Subcutaneous abdominal adipose tissue (tissue), 5 donors: ENCODE measurements around the gene ADAD2.
"Not testable (repeated sequence)": the region's sequence is repeated elsewhere in the genome, so short reads cannot be mapped to it uniquely, and the experiment has no call there.

Experiments used
- H3K27ac ChIP-seq: one replicate; pipeline ENCODE4 v1.7.0; 2013; ENCODE audit warnings: low read depth, mild to moderate bottlenecking, inconsistent platforms, low read length, moderate library complexity
- H3K27me3 ChIP-seq, 5 donors: one replicate each; pipeline ENCODE4 v1.7.0; 2013; ENCODE audit warnings: low read length in 5 of 5, inconsistent platforms in 1 of 5; ENCODE audit not compliant: control insufficient read depth in 5 of 5, insufficient read depth in 4 of 5
- H3K36me3 ChIP-seq, 5 donors: one replicate each; pipeline ENCODE4 v1.7.0; 2013; ENCODE audit warnings: low read length in 5 of 5; ENCODE audit not compliant: control insufficient read depth in 5 of 5, insufficient read depth in 5 of 5
- H3K4me1 ChIP-seq, 5 donors: one replicate each; pipeline ENCODE4 v1.7.0; 2013; ENCODE audit warnings: low read length in 5 of 5, mild to moderate bottlenecking in 3 of 5, moderate library complexity in 1 of 5; ENCODE audit not compliant: control insufficient read depth in 5 of 5, insufficient read depth in 5 of 5
- H3K4me3 ChIP-seq, 5 donors: one replicate each; pipeline ENCODE4 v1.7.0; 2013; ENCODE audit warnings: low read length in 5 of 5, low read depth in 1 of 5
- H3K9ac ChIP-seq, 5 donors: one replicate each; pipeline ENCODE4 v1.7.0; 2013; ENCODE audit warnings: low read length in 5 of 5, mild to moderate bottlenecking in 4 of 5, moderate library complexity in 3 of 5
- H3K9me3 ChIP-seq, 5 donors: one replicate each; pipeline ENCODE4 v1.7.0; 2013; ENCODE audit warnings: low read length in 5 of 5; ENCODE audit not compliant: control insufficient read depth in 5 of 5
- donor health status: healthy.
- donor health status: healthy.
- donor health status: healthy.
- donor health status: healthy.
- donor health status: healthy.

ADAD2 gene

GRCh38 chr16:84195201-84196093 lies 4.5 kb downstream of the ADAD2 start:
- Histone ChIP-seq H3K4me3 (no peak overlapping the region), H3K36me3 (no peaks in the 10 kb centered on the region), H3K9ac (no peak overlapping the region), H3K27me3 (peaks cover 0 to 17% (median 4%) of the 10 kb centered on the region in 5 donors), H3K27ac (no peak overlapping the region), H3K4me1 (peaks cover 0 to 33% (median 7%) of the 10 kb centered on the region in 5 donors), H3K9me3 (no peaks in the 10 kb centered on the region)

- H3K27ac ChIP-seq: no peak overlapping the region
- peaks cover 0 to 17% (median 4%) of the 10 kb centered on the region in 5 donors for H3K27me3 ChIP-seq
- no peak overlapping the region for H3K9ac ChIP-seq
- no peak overlapping the region for H3K4me3 ChIP-seq
- peaks cover 0 to 33% (median 7%) of the 10 kb centered on the region in 5 donors for H3K4me1 ChIP-seq
- no peaks in the 10 kb centered on the region for H3K9me3 ChIP-seq
- no peaks in the 10 kb centered on the region for H3K36me3 ChIP-seq
Observed at GRCh38 chr16:84196101-84196500, 5.1 kb downstream of the ADAD2 start.

- Histone ChIP-seq H3K4me3 (no peak overlapping the region), H3K4me1 (peaks cover 0 to 33% (median 7%) of the 10 kb centered on the region in 5 donors), H3K27ac (no peak overlapping the region), H3K36me3 (no peaks in the 10 kb centered on the region), H3K27me3 (peaks cover 0 to 17% (median 4%) of the 10 kb centered on the region in 5 donors), H3K9me3 (no peaks in the 10 kb centered on the region), H3K9ac (no peak overlapping the region)
Observed at GRCh38 chr16:84196727-84197394, 5.9 kb downstream of the ADAD2 start.

- Histone ChIP-seq H3K4me1 (peaks cover 0 to 33% (median 7%) of the 10 kb centered on the region in 5 donors), H3K36me3 (no peaks in the 10 kb centered on the region), H3K27me3 (peaks cover 0 to 17% (median 4%) of the 10 kb centered on the region in 5 donors), H3K9ac (no peak overlapping the region), H3K9me3 (no peaks in the 10 kb centered on the region), H3K27ac (no peak overlapping the region), H3K4me3 (no peak overlapping the region)
Observed at GRCh38 chr16:84197466-84198128, 6.6 kb downstream of the ADAD2 start.

- Histone ChIP-seq H3K27me3 (peaks cover 0 to 17% (median 4%) of the 10 kb centered on the region in 5 donors), H3K9me3 (no peaks in the 10 kb centered on the region), H3K36me3 (no peaks in the 10 kb centered on the region), H3K9ac (no peak overlapping the region), H3K27ac (no peak overlapping the region), H3K4me3 (no peak overlapping the region), H3K4me1 (peaks cover 0 to 33% (median 7%) of the 10 kb centered on the region in 5 donors)
Observed at GRCh38 chr16:84198401-84198800, 7.4 kb downstream of the ADAD2 start.

- Histone ChIP-seq H3K4me1 (peaks cover 0 to 32% (median 7%) of the 10 kb centered on the region in 5 donors), H3K4me3 (no peak overlapping the region), H3K27me3 (peaks cover 0 to 17% (median 4%) of the 10 kb centered on the region in 5 donors), H3K9ac (no peak overlapping the region), H3K9me3 (no peaks in the 10 kb centered on the region), H3K36me3 (no peaks in the 10 kb centered on the region), H3K27ac (no peak overlapping the region)
Observed at GRCh38 chr16:84199097-84199496, 8.1 kb downstream of the ADAD2 start.

- no peak overlapping the region for H3K9ac ChIP-seq
- no peaks in the 10 kb centered on the region for H3K36me3 ChIP-seq
- H3K9me3 ChIP-seq: no peaks in the 10 kb centered on the region
- H3K4me3 ChIP-seq: no peak overlapping the region
- no peak overlapping the region for H3K27ac ChIP-seq
- peaks cover 0 to 12% (median 4%) of the 10 kb centered on the region in 5 donors for H3K27me3 ChIP-seq
- peaks cover 0 to 25% (median 7%) of the 10 kb centered on the region in 5 donors for H3K4me1 ChIP-seq
Observed at GRCh38 chr16:84199861-84200260, 8.9 kb downstream of the ADAD2 start.

- H3K4me3 ChIP-seq, H3K9ac ChIP-seq, H3K27me3 ChIP-seq, H3K9me3 ChIP-seq, H3K4me1 ChIP-seq, H3K36me3 ChIP-seq, H3K27ac ChIP-seq: not testable (repeated sequence)
Observed at GRCh38 chr16:84204551-84204950, 13.6 kb downstream of the ADAD2 start.

- H3K9ac ChIP-seq, H3K27ac ChIP-seq, H3K9me3 ChIP-seq, H3K4me3 ChIP-seq, H3K4me1 ChIP-seq, H3K27me3 ChIP-seq, H3K36me3 ChIP-seq: not testable (repeated sequence)
Observed at GRCh38 chr16:84205123-84205522, 14.2 kb downstream of the ADAD2 start.
